A549 (cell line): ENCODE measurements around the gene DLG2. TPM values are rescaled to one million over a fixed set of nuclear protein-coding genes. Genes with fewer than 3 reads are reported as not detected.

Experiments used
- ATAC-seq, 2 experiments: fragments of 200-7000 bp in 1 of 2; fragments of >200 bp in 1 of 2; cut with Nextera tagmentation in 1 of 2; cut with Tn5 transposase in 1 of 2; 3 replicates each; pipeline versions ENCODE4 v1.8.0 to v1.9.1; 2018 to 2020; ENCODE audit warnings: mild to moderate bottlenecking in 1 of 2, moderate library complexity in 1 of 2
- CTCF ChIA-PET: fragments of 300-600 bp; sonication (Branson Sonifier 250); formaldehyde crosslinking; extraction: SDS; loops from one replicate; lab custom pipeline; 2021; ENCODE audit warnings: antibody characterized with exemption, inconsistent platforms; lab: Yijun Ruan, JAX
- POLR2A ChIA-PET: fragments of 350-600 bp; formaldehyde crosslinking; extraction: SDS; loops from one replicate; lab custom pipeline; 2021; ENCODE audit warnings: antibody characterized with exemption, inconsistent platforms; lab: Yijun Ruan, JAX
- DNase-seq, 2 experiments: peaks; one replicate each; pipeline versions ENCODE4 v3.0.0 to v3.0.0-alpha.2; 2011 to 2016; ENCODE audit warnings: low read depth in 1 of 2, low spot score in 1 of 2
- FAIRE-seq: peaks from 2 replicates; lab custom pipeline; 2011; peaks lifted over from hg19 to GRCh38; lab: Jason Lieb, UNC
- H3K27ac ChIP-seq, 2 experiments: fragments of >200 bp; sonication (Bioruptor Twin); formaldehyde crosslinking; 3 replicates each; pipeline ENCODE4 v1.5.1; 2016 to 2017
- H3K4me1 ChIP-seq: fragments of >200 bp; sonication (Bioruptor Twin); formaldehyde crosslinking; 3 replicates; pipeline ENCODE4 v1.6.1; 2016
- H3K4me2 ChIP-seq: fragments of >200 bp; sonication (Bioruptor Twin); formaldehyde crosslinking; 3 replicates; pipeline ENCODE4 v1.6.1; 2016
- H3K4me3 ChIP-seq: fragments of >200 bp; sonication (Bioruptor Twin); formaldehyde crosslinking; 3 replicates; pipeline ENCODE4 v1.5.1; 2016
- H3K9me3 ChIP-seq: fragments of >200 bp; sonication (Bioruptor Twin); formaldehyde crosslinking; 3 replicates; pipeline ENCODE4 v1.6.1; 2016
- ATOH8 ChIP-seq: fragments of 250-450 bp; sonication (Bioruptor Pico); IDR thresholded peaks from 2 replicates; pipeline ENCODE4 v1.5.0; 2020; ENCODE audit warnings: low read depth, mild to moderate bottlenecking, moderate library complexity
- CHD4 ChIP-seq: fragments of 200-600 bp; sonication (generic); IDR thresholded peaks from 2 replicates; pipeline ENCODE4 v1.6.1; 2016; ENCODE audit warnings: antibody characterized with exemption, mild to moderate bottlenecking, borderline replicate concordance
- GATA3 ChIP-seq: IDR thresholded peaks from 2 replicates; pipeline ENCODE4 v1.6.1; 2012; ENCODE audit warnings: borderline replicate concordance
- HEYL ChIP-seq: fragments of 250-450 bp; sonication (Bioruptor Pico); IDR thresholded peaks from 2 replicates; pipeline ENCODE4 v1.8.0; 2021; ENCODE audit warnings: mild to moderate bottlenecking, moderate library complexity
- HOXA7 ChIP-seq: fragments of 250-450 bp; sonication (Bioruptor Pico); IDR thresholded peaks from 2 replicates; pipeline ENCODE4 v1.5.0; 2020; ENCODE audit warnings: mild to moderate bottlenecking, moderate library complexity
- HOXB13 ChIP-seq: fragments of 250-450 bp; sonication (Bioruptor Pico); IDR thresholded peaks from 2 replicates; pipeline ENCODE4 v1.5.0; 2020; ENCODE audit warnings: low read depth, mild to moderate bottlenecking, moderate library complexity
- JUN ChIP-seq, 2 experiments: fragments of >200 bp; sonication (Bioruptor Twin); formaldehyde crosslinking; IDR thresholded peaks; 2 replicates in 1 of 2; 3 replicates in 1 of 2; pipeline ENCODE4 v1.6.1; 2016 to 2017
- JUNB ChIP-seq: fragments of >200 bp; sonication (Bioruptor Twin); formaldehyde crosslinking; IDR thresholded peaks from 2 replicates; pipeline ENCODE4 v1.6.1; 2016
- MAFK ChIP-seq: fragments of 450-650 bp; IDR thresholded peaks from 2 replicates; pipeline ENCODE4 v1.6.1; 2014; ENCODE audit not compliant: partially characterized antibody
- MYC ChIP-seq: IDR thresholded peaks from 2 replicates; pipeline ENCODE4 v1.6.1; 2012; ENCODE audit warnings: mild to moderate bottlenecking, inconsistent platforms, low read length, improper control_type of control experiment, borderline replicate concordance
- NR3C1 ChIP-seq: fragments of >200 bp; sonication (Bioruptor Twin); formaldehyde crosslinking; IDR thresholded peaks from 3 replicates; pipeline ENCODE4 v1.6.1; 2017
- POLR2A ChIP-seq: IDR thresholded peaks from 2 replicates; pipeline ENCODE4 v1.6.1; 2012; ENCODE audit warnings: mild to moderate bottlenecking, low read length
- POLR2AphosphoS2 ChIP-seq: conservative IDR thresholded peaks from 2 replicates; pipeline ENCODE4 v1.6.1; 2012; ENCODE audit warnings: low read length, improper control_type of control experiment, inconsistent platforms
- RFX5 ChIP-seq: fragments of 450-650 bp; IDR thresholded peaks from 2 replicates; pipeline ENCODE4 v1.7.1; 2014; ENCODE audit warnings: antibody characterized with exemption, mild to moderate bottlenecking, moderate library complexity
- TFCP2L1 ChIP-seq: fragments of 250-450 bp; sonication (Bioruptor Pico); IDR thresholded peaks from 2 replicates; pipeline ENCODE4 v1.5.0; 2021; ENCODE audit warnings: mild to moderate bottlenecking
- ZNF302 ChIP-seq: fragments of 250-450 bp; sonication (Bioruptor Pico); IDR thresholded peaks from 2 replicates; pipeline ENCODE4 v1.9.0; 2021; ENCODE audit warnings: inconsistent platforms, mild to moderate bottlenecking, moderate library complexity
- WGBS: methylation state at CpG from one replicate; pipeline ENCODE4 v1.1.6; 2017; ENCODE audit errors: missing lambda C conversion rate; 5-methylcytosine and 5-hydroxymethylcytosine counted together
- polyA plus RNA-seq, 4 experiments: library from polyadenylated mRNA; depleted of rRNA in 3 of 4; stranded (reverse); fragments of >200 nt; fragmentation: RNase III in 1 of 4; extraction: RNeasy Plus Mini Kit Qiagen cat#74134 plus additional on column Dnase treatment in 1 of 4; gene quantifications; 2 replicates in 3 of 4; 3 replicates in 1 of 4; pipeline ENCODE4 v1.2.3, GENCODE V29; 2011 to 2017
- TF ChIP-seq, protein P1 (sequence below): fragments of 150-350 bp; IDR thresholded peaks from 2 replicates; pipeline ENCODE4 v1.6.1; 2014; ENCODE audit warnings: low read depth, mild to moderate bottlenecking, low read length
- TF ChIP-seq, protein P2 (sequence below): IDR thresholded peaks from 2 replicates; pipeline ENCODE4 v1.6.1; 2012

Gene DLG2
- polyA plus RNA-seq, 2 of the 4 experiments (the other 2 are of a cell fraction): 0.26 to 0.79 TPM

- Histone ChIP-seq H3K27ac (no peak overlapping the region), H3K4me3 (no peak overlapping the region), H3K9me3 (no peaks in the 10 kb centered on the region), H3K4me1 (no peaks in the 10 kb centered on the region), H3K4me2 (no peak overlapping the region)
- CTCF ChIA-PET: no interaction called here
- ATAC-seq: no peak
- WGBS: 3% methylated on average over 2 of the region's 2 CpGs
- POLR2A ChIA-PET: no interaction called here
- DNase-seq: no peak
- TF ChIP-seq CHD4 (no peak), POLR2AphosphoS2 (no peak), HOXA7 (CRISPR knock-in tag) (no peak), GATA3 (no peak)
- no peak for FAIRE-seq
Measured at GRCh38 chr11:84882056-84882455, 745.1 kb downstream of the DLG2 start.

GRCh38 chr11:84871116-84871515 is 756.0 kb downstream of the DLG2 start:
- TF ChIP-seq MYC: no peak
- no peak for TF ChIP-seq JUN (IDR thresholded peaks at IDR 0.05)
- no peak for TF ChIP-seq NR3C1
- no peak for TF ChIP-seq MAFK
- no peak for TF ChIP-seq HOXB13 (CRISPR knock-in tag)
- no peak for TF ChIP-seq HOXA7 (CRISPR knock-in tag)
- no peak for TF ChIP-seq RFX5
- DNase-seq (no peak), ATAC-seq (no peak), FAIRE-seq (no peak)
- H3K4me1 ChIP-seq: no peaks in the 10 kb centered on the region
- ChIA-PET CTCF (no interaction called here), POLR2A (no interaction called here)
- H3K4me3 ChIP-seq: no peak overlapping the region
- WGBS: 79% methylated on average over 2 of the region's 2 CpGs
- no peaks in the 10 kb centered on the region for H3K9me3 ChIP-seq
- H3K4me2 ChIP-seq: no peak overlapping the region
- H3K27ac ChIP-seq: no peak overlapping the region

- no peak for FAIRE-seq
- TF ChIP-seq ATOH8 (no peak), HEYL (CRISPR knock-in tag) (no peak), POLR2A (no peak), MYC (no peak), JUNB (no peak)
- TF ChIP-seq, protein P1, sequence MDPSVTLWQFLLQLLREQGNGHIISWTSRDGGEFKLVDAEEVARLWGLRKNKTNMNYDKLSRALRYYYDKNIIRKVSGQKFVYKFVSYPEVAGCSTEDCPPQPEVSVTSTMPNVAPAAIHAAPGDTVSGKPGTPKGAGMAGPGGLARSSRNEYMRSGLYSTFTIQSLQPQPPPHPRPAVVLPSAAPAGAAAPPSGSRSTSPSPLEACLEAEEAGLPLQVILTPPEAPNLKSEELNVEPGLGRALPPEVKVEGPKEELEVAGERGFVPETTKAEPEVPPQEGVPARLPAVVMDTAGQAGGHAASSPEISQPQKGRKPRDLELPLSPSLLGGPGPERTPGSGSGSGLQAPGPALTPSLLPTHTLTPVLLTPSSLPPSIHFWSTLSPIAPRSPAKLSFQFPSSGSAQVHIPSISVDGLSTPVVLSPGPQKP: no peak
- TF ChIP-seq, protein P2, sequence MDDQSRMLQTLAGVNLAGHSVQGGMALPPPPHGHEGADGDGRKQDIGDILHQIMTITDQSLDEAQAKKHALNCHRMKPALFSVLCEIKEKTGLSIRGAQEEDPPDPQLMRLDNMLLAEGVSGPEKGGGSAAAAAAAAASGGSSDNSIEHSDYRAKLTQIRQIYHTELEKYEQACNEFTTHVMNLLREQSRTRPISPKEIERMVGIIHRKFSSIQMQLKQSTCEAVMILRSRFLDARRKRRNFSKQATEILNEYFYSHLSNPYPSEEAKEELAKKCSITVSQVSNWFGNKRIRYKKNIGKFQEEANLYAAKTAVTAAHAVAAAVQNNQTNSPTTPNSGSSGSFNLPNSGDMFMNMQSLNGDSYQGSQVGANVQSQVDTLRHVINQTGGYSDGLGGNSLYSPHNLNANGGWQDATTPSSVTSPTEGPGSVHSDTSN: no peak
- DNase-seq: no peak
- ATAC-seq: no peak
- POLR2A ChIA-PET: no interaction called here
- Histone ChIP-seq H3K9me3 (no peaks in the 10 kb centered on the region), H3K4me1 (no peaks in the 10 kb centered on the region), H3K4me3 (no peak overlapping the region), H3K27ac (no peak overlapping the region), H3K4me2 (no peak overlapping the region)
- 9% methylated on average over 1 of the region's 1 CpG for WGBS
- CTCF ChIA-PET: no interaction called here
Measured at GRCh38 chr11:84870486-84870885, 756.7 kb downstream of the DLG2 start.

DNA sequence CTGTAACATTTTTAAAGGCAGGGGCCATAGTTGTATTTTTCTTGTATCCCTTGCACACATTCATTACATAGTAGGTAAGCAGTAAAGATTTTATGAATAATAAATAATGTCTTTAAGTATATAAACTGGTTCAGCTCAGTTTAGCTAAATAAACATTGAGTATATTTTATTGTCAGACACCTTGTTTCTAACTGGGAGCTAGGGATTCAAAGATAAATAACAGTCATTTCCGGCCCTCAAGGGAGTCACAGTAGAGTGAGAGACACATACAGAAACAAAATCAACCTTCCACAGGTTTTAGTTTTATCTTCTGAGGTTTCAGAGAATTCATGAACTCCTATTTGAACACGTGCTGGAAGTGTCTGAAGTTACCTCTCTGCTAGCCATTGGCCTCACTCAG is 760.2 kb downstream of the DLG2 start:
- DNase-seq (no peak), ATAC-seq (no peak), FAIRE-seq (no peak)
- ChIA-PET CTCF (no interaction called here), POLR2A (no interaction called here)
- TF ChIP-seq RFX5: no peak
- no peak for TF ChIP-seq TFCP2L1
- TF ChIP-seq ZNF302 (CRISPR knock-in tag): no peak
- Histone ChIP-seq H3K9me3 (no peaks in the 10 kb centered on the region), H3K4me3 (no peak overlapping the region), H3K4me2 (no peak overlapping the region), H3K27ac (no peak overlapping the region), H3K4me1 (no peaks in the 10 kb centered on the region)
- 13% methylated on average over 2 of the region's 2 CpGs for WGBS
